HepG2 (cell line): Measurements from ENCODE around the gene STXBP2. TPM values are rescaled to one million over a fixed set of nuclear protein-coding genes. Genes with fewer than 3 reads are reported as not detected.

Experiments used
- ATAC-seq: fragments of 200-7000 bp; cut with Tn5 transposase; 3 replicates; pipeline ENCODE4 v1.9.1; 2020; ENCODE audit warnings: mild to moderate bottlenecking, moderate library complexity
- BruUV-seq: library from RNA; stranded (reverse); fragments of 400-500 nt; replicated peaks from 2 replicates; lab custom pipeline; 2021; lab: Mats Ljungman, UMichigan
- CTCF ChIA-PET: fragments of 300-600 bp; formaldehyde crosslinking; extraction: SDS; loops from one replicate; lab custom pipeline; 2021; ENCODE audit warnings: low total read pairs, inconsistent platforms, low intra/inter-chr PET ratio; lab: Yijun Ruan, JAX
- POLR2A ChIA-PET: fragments of 350-600 bp; sonication (Branson Sonifier 250); formaldehyde crosslinking; loops from one replicate; lab custom pipeline; 2020; ENCODE audit warnings: antibody characterized with exemption, inconsistent platforms; lab: Yijun Ruan, JAX
- DNase-seq: peaks from one replicate; pipeline ENCODE4 v3.0.0-alpha.2; 2015; ENCODE audit warnings: low spot score
- FAIRE-seq: peaks from 3 replicates; lab custom pipeline; 2011; peaks lifted over from hg19 to GRCh38; lab: Jason Lieb, UNC
- H2AFZ ChIP-seq: one replicate; pipeline ENCODE4 v1.6.1; 2011; ENCODE audit warnings: low read length, inconsistent platforms
- H3K27ac ChIP-seq: fragments of 300-600 bp; 3 replicates; pipeline ENCODE4 v1.8.0; 2011; ENCODE audit warnings: mixed run types, mild to moderate bottlenecking, mixed read lengths, low read length, inconsistent platforms; ENCODE audit not compliant: insufficient read depth; ENCODE audit errors: extremely low read length
- H3K27me3 ChIP-seq, 2 experiments: fragments of 200-600 bp in 1 of 2; 2 replicates in 1 of 2; 3 replicates in 1 of 2; pipeline versions ENCODE4 v1.6.0 to v1.8.0; 2011; ENCODE audit warnings: low read length in 2 of 2, mild to moderate bottlenecking in 2 of 2, moderate library complexity in 2 of 2, inconsistent platforms in 1 of 2; ENCODE audit not compliant: insufficient read depth in 2 of 2, control insufficient read depth in 1 of 2
- H3K36me3 ChIP-seq, 2 experiments: fragments of 200-600 bp in 1 of 2; replicated peaks in 1 of 2; 2 replicates in 1 of 2; 3 replicates in 1 of 2; pipeline versions ENCODE4 v1.5.1 to v1.8.0; 2011; ENCODE audit warnings: low read length in 2 of 2, inconsistent platforms in 1 of 2; ENCODE audit not compliant: insufficient read depth in 2 of 2, control insufficient read depth in 1 of 2
- H3K4me1 ChIP-seq: 2 replicates; pipeline ENCODE4 v1.5.1; 2012; ENCODE audit warnings: low read length, inconsistent platforms; ENCODE audit not compliant: insufficient read depth
- H3K4me2 ChIP-seq: 2 replicates; pipeline ENCODE4 v1.6.0; 2011; ENCODE audit warnings: low read depth, low read length, inconsistent platforms
- H3K4me3 ChIP-seq, 3 experiments: fragments of 200-600 bp in 1 of 3; sonication (generic), shearing (Covaris generic) in 1 of 3; replicated peaks in 1 of 3; 2 replicates each; pipeline ENCODE4 v1.5.1; 2011 to 2016; ENCODE audit warnings: low read length in 3 of 3, inconsistent platforms in 2 of 3, low read depth in 2 of 3, mild to moderate bottlenecking in 2 of 3, control low read depth in 1 of 3, mixed read lengths in 1 of 3; ENCODE audit not compliant: insufficient read depth in 1 of 3
- H3K79me2 ChIP-seq: one replicate; pipeline ENCODE4 v1.6.1; 2011; ENCODE audit warnings: low read length, inconsistent platforms; ENCODE audit not compliant: insufficient read depth
- H3K9ac ChIP-seq: 2 replicates; pipeline ENCODE4 v1.6.0; 2011; ENCODE audit warnings: mild to moderate bottlenecking, low read depth, low read length, inconsistent platforms; ENCODE audit not compliant: insufficient read depth
- H3K9me3 ChIP-seq: 2 replicates; pipeline ENCODE4 v1.5.1; 2012; ENCODE audit warnings: mild to moderate bottlenecking, low read length
- H4K20me1 ChIP-seq: 2 replicates; pipeline ENCODE4 v1.6.0; 2011; ENCODE audit warnings: inconsistent platforms, mild to moderate bottlenecking, low read length, moderate library complexity; ENCODE audit not compliant: insufficient read depth
- AGO2 ChIP-seq: fragments of 200-400 bp; formaldehyde crosslinking; optimal IDR thresholded peaks from 2 replicates; pipeline ENCODE3; 2017; ENCODE audit warnings: mild to moderate bottlenecking, low read depth, low read length, moderate library complexity
- ETV5 ChIP-seq: IDR thresholded peaks from 2 replicates; pipeline ENCODE4 v1.6.1; 2018; ENCODE audit warnings: missing biosample characterization, missing genetic modification reagents, inconsistent platforms, borderline replicate concordance
- EZH2 ChIP-seq: conservative IDR thresholded peaks from 2 replicates; pipeline ENCODE4 v1.6.1; 2012; ENCODE audit warnings: mild to moderate bottlenecking, low read depth, low read length, moderate library complexity
- FOXC1 ChIP-seq: sonication (generic); formaldehyde crosslinking; IDR thresholded peaks from 2 replicates; pipeline ENCODE4 v1.8.0; 2022; ENCODE audit warnings: mild to moderate bottlenecking, missing genetic modification reagents, borderline replicate concordance
- HNRNPK ChIP-seq: fragments of 200-400 bp; formaldehyde crosslinking; IDR thresholded peaks from 2 replicates; pipeline ENCODE4 v1.6.1; 2018; ENCODE audit warnings: low read length, low read depth, moderate library complexity, mild to moderate bottlenecking; ENCODE audit not compliant: poor library complexity, severe bottlenecking
- HNRNPLL ChIP-seq: fragments of 200-400 bp; formaldehyde crosslinking; IDR thresholded peaks from 2 replicates; pipeline ENCODE4 v1.6.1; 2017; ENCODE audit warnings: mild to moderate bottlenecking, low read depth, low read length; ENCODE audit not compliant: poor library complexity, severe bottlenecking
- JUN ChIP-seq: sonication (generic); formaldehyde crosslinking; IDR thresholded peaks from 2 replicates; pipeline ENCODE4 v1.4.0; 2020; ENCODE audit warnings: mild to moderate bottlenecking, missing genetic modification reagents
- MIXL1 ChIP-seq: IDR thresholded peaks from 2 replicates; pipeline ENCODE4 v1.6.1; 2016
- MYNN ChIP-seq: sonication (generic); formaldehyde crosslinking; IDR thresholded peaks from 2 replicates; pipeline ENCODE4 v1.4.0; 2020; ENCODE audit warnings: mild to moderate bottlenecking, low read depth, missing genetic modification reagents
- NFATC3 ChIP-seq: sonication (generic); formaldehyde crosslinking; IDR thresholded peaks from 2 replicates; pipeline ENCODE4 v1.5.1; 2020; ENCODE audit warnings: mild to moderate bottlenecking, missing genetic modification reagents
- RBFOX2 ChIP-seq: fragments of 200-400 bp; formaldehyde crosslinking; IDR thresholded peaks from 2 replicates; pipeline ENCODE4 v1.6.1; 2017; ENCODE audit warnings: low read depth, mild to moderate bottlenecking, low read length
- SP140L ChIP-seq: sonication (generic); formaldehyde crosslinking; IDR thresholded peaks from 2 replicates; pipeline ENCODE4 v1.4.0; 2020; ENCODE audit warnings: missing genetic modification reagents, borderline replicate concordance
- ZMYM4 ChIP-seq: sonication (generic); formaldehyde crosslinking; IDR thresholded peaks from 2 replicates; pipeline ENCODE4 v1.8.1; 2023; ENCODE audit warnings: mild to moderate bottlenecking, missing genetic modification reagents
- ZNF180 ChIP-seq: sonication (generic); formaldehyde crosslinking; IDR thresholded peaks from 2 replicates; pipeline ENCODE4 v1.4.0; 2020; ENCODE audit warnings: low read depth, missing genetic modification reagents, borderline replicate concordance
- ZNF232 ChIP-seq: sonication (generic); formaldehyde crosslinking; IDR thresholded peaks from 2 replicates; pipeline ENCODE4 v1.4.0; 2020; ENCODE audit warnings: missing genetic modification reagents, borderline replicate concordance
- ZNF768 ChIP-seq: sonication (generic); formaldehyde crosslinking; IDR thresholded peaks from 2 replicates; pipeline ENCODE4 v1.4.0; 2020; ENCODE audit warnings: missing genetic modification reagents
- ZNF776 ChIP-seq: sonication (generic); formaldehyde crosslinking; IDR thresholded peaks from 2 replicates; pipeline ENCODE4 v1.4.0; 2020; ENCODE audit warnings: mild to moderate bottlenecking, missing genetic modification reagents
- WGBS: methylation state at CpG from one replicate; pipeline ENCODE4 v1.1.6; 2017; ENCODE audit warnings: low lambda C conversion rate; 5-methylcytosine and 5-hydroxymethylcytosine counted together
- in situ Hi-C: cut with HindIII; loops from 2 replicates; pipeline ENCODE4 v1.10.0; 2017; ENCODE audit warnings: low pct_unique_long_range_greater_than_20kb; ENCODE audit not compliant: extremely low pct_ligation_motif_present
- intact Hi-C: fragments of 100-400 bp; cut with micrococcal nuclease; formaldehyde crosslinking; loops from one replicate; pipeline ENCODE4 v1.10.0; 2022; ENCODE audit not compliant: unreplicated experiment
- polyA plus RNA-seq, 8 experiments: library from polyadenylated mRNA; depleted of rRNA in 3 of 8; stranded (reverse) in 7 of 8; unstranded in 1 of 8; fragments of >200 nt; fragmentation: Illumina TruSeq in 4 of 8; extraction: Trizol in 4 of 8; gene quantifications; 2 replicates each; pipeline versions ENCODE4 v1.2.1 to v1.2.3, GENCODE V29; 2011 to 2016; ENCODE audit warnings: low read depth in 4 of 8, missing spikeins in 1 of 8, mixed read lengths in 1 of 8; ENCODE audit not compliant: insufficient read depth in 1 of 8
- total RNA-seq, 5 experiments: library from RNA; depleted of rRNA; stranded (reverse); fragments of >200 nt; fragmentation: Illumina TruSeq; extraction: Trizol; gene quantifications; 2 replicates each; pipeline ENCODE4 v1.2.3, GENCODE V29; 2016; ENCODE audit warnings: low read depth in 1 of 5
- TF ChIP-seq, protein P1 (sequence below): sonication (generic); formaldehyde crosslinking; IDR thresholded peaks from 2 replicates; pipeline ENCODE4 v1.5.1; 2020; ENCODE audit warnings: mild to moderate bottlenecking, missing genetic modification reagents, moderate library complexity
- TF ChIP-seq, protein P2 (sequence below): fragments of 450-650 bp; IDR thresholded peaks from 2 replicates; pipeline ENCODE4 v1.6.1; 2017; ENCODE audit warnings: mild to moderate bottlenecking

Gene STXBP2
- total and polyA plus RNA-seq, 2 of the 13 experiments (the other 11 are each of a cell fraction or from before 2014, with no cell fraction given) = 22.8 to 40.1 TPM

DNA sequence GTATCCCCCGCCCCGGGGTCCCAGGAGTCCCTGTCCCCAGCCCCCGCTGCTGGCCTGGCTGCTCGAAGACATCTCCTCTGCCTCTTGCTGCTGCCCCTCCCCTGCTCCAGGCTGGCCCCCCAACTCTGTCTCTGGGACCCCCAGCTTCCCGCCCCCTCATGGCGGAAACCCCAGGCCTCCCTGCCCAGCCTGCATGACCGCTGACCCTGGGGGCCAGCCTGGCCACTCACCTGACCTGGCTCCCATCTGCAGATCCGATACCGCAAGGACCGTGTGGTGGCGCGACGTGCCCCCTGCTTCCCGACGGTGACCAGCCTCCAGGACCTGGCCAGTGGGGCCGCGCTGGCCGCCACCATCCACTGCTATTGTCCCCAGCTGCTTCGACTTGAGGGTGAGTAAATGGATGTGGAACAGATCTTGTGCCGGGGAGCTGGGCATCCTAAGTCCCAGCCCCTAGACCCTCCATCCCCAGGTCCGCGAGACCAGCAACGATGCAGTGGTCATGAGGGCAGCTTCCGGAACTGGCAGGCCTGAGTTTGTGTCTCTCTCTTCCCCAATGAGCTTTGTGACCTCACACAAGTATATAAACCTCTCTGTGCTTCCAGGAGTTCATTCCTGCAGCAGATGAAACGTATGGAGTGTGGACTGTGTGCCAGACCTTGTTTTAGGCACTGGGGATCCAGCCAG is 28.9 kb upstream of the STXBP2 start:
- Histone ChIP-seq H2AFZ (no peak overlapping the region), H3K9me3 (no peaks in the 10 kb centered on the region), H3K9ac (no peak overlapping the region), H3K4me2 (no peak overlapping the region), H3K27me3 (no peaks in the 10 kb centered on the region), H3K36me3 (peaks cover 45 to 65% of the 10 kb centered on the region in 2 experiments), H3K79me2 (peaks cover 15% of the 10 kb centered on the region), H3K4me3 (no peak overlapping the region), H3K4me1 (no peaks in the 10 kb centered on the region), H3K27ac (no peak overlapping the region), H4K20me1 (peaks cover 24% of the 10 kb centered on the region)
- ChIA-PET POLR2A (interaction anchor here (1.1 kb wide), 1 partner anchor 10 kb away, joined by 3 read pairs; no protein-coding TSS in a partner anchor), CTCF (no interaction called here)
- intact Hi-C loops (no loop called here), in situ Hi-C loops (no loop called here)
- ATAC-seq (no peak), FAIRE-seq (no peak), DNase-seq (no peak)
- BruUV-seq = no TSS peak
- WGBS = 96% methylated on average over 7 of the region's 25 CpGs
- TF ChIP-seq ETV5 = no peak
- no peak for TF ChIP-seq JUN (CRISPR knock-in tag)
- TF ChIP-seq HNRNPLL = no peak
- no peak for TF ChIP-seq SP140L (CRISPR knock-in tag)
- TF ChIP-seq HNRNPK = no peak
- TF ChIP-seq, protein P1, sequence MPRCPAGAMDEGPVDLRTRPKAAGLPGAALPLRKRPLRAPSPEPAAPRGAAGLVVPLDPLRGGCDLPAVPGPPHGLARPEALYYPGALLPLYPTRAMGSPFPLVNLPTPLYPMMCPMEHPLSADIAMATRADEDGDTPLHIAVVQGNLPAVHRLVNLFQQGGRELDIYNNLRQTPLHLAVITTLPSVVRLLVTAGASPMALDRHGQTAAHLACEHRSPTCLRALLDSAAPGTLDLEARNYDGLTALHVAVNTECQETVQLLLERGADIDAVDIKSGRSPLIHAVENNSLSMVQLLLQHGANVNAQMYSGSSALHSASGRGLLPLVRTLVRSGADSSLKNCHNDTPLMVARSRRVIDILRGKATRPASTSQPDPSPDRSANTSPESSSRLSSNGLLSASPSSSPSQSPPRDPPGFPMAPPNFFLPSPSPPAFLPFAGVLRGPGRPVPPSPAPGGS = no peak
- TF ChIP-seq FOXC1 (CRISPR knock-in tag) = no peak
- TF ChIP-seq EZH2 = no peak
- TF ChIP-seq ZMYM4 (CRISPR knock-in tag) = no peak
- TF ChIP-seq, protein P2, sequence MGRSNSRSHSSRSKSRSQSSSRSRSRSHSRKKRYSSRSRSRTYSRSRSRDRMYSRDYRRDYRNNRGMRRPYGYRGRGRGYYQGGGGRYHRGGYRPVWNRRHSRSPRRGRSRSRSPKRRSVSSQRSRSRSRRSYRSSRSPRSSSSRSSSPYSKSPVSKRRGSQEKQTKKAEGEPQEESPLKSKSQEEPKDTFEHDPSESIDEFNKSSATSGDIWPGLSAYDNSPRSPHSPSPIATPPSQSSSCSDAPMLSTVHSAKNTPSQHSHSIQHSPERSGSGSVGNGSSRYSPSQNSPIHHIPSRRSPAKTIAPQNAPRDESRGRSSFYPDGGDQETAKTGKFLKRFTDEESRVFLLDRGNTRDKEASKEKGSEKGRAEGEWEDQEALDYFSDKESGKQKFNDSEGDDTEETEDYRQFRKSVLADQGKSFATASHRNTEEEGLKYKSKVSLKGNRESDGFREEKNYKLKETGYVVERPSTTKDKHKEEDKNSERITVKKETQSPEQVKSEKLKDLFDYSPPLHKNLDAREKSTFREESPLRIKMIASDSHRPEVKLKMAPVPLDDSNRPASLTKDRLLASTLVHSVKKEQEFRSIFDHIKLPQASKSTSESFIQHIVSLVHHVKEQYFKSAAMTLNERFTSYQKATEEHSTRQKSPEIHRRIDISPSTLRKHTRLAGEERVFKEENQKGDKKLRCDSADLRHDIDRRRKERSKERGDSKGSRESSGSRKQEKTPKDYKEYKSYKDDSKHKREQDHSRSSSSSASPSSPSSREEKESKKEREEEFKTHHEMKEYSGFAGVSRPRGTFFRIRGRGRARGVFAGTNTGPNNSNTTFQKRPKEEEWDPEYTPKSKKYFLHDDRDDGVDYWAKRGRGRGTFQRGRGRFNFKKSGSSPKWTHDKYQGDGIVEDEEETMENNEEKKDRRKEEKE = no peak
- no peak for TF ChIP-seq NFATC3 (CRISPR knock-in tag)
- no peak for TF ChIP-seq MYNN
- TF ChIP-seq MIXL1 (CRISPR knock-in tag) = no peak
- no peak for TF ChIP-seq ZNF232 (CRISPR knock-in tag)
- TF ChIP-seq RBFOX2 = peak; percentile 52; the same call in 1 of the 2 replicates
- no peak for TF ChIP-seq ZNF776 (CRISPR knock-in tag)
- no peak for TF ChIP-seq ZNF180 (CRISPR knock-in tag)
- TF ChIP-seq AGO2 = peak; percentile 84
- peak; percentile 60 for TF ChIP-seq ZNF768 (CRISPR knock-in tag)
